Measurements from ENCODE around the gene USH1C.

GRCh38 chr11:17446482-17446881 is 97.7 kb downstream of the USH1C start:
- no peak for TF ChIP-seq POLR2A (IDR thresholded peaks at IDR 0.05)
- TF ChIP-seq CTCF (IDR thresholded peaks at IDR 0.05), result no peak

Measured in uterus (tissue), 2 donors.